ENCODE measurements around the gene USP34. TPM values are rescaled to one million over a fixed set of nuclear protein-coding genes. Genes with fewer than 3 reads are reported as not detected.

USP34 gene
- total RNA-seq, 1 experiment from 2014 or later, result 76.3 TPM

DNA sequence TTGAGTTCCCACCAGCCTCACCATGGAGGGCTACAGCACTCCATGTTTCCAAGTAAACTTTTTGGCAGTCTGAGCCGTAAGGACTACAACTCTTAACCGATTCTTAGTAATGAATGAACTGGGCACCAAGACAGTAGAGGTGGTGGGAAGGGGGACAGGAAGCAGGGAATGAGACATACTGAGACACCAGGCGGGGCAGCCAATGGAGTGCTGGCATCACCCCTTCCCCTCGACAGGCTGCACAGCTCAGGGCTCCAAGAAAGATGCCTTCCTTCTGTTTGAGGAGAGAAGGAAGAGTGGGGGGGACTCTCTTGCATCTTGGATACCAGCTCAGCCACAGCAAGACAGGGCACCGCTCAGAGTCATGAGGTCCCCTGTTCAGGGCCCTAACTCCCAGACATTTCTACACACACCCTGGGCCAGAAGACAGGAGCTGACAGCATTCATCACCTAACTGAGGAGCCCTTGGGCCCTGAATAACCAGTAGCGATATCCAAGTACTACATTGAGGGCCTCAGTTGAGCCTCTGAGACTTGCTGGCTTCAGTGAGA lies 45.2 kb downstream of the USP34 start:
- no peaks in the 10 kb centered on the region for H3K9me2 ChIP-seq (ENCODE audit: insufficient read depth)
- no peaks in the 10 kb centered on the region for H3K27me3 ChIP-seq (ENCODE audit: insufficient read depth, low read length)
- no TSS peak for BruUV-seq (replicated peaks)
- ChIA-PET CTCF (interaction anchor here (1.0 to 1.9 kb wide), 9 partner anchors 8 to 208 kb away, joined by 3 to 9 read pairs (median 4); no protein-coding TSS in a partner anchor), RAD21 (ENCODE audit: low non-redundant PET in 1 of 2, low total read pairs in 2 of 2, uncharacterized antibody in 2 of 2, unreplicated experiment in 2 of 2) (no interaction called here), POLR2A (no interaction called here)
- no peak overlapping the region for H3K9ac ChIP-seq (ENCODE audit: low read length)
- peaks cover 98% of the 10 kb centered on the region for H3K79me2 ChIP-seq (ENCODE audit: insufficient read depth, low read length)
- H3K9me3 ChIP-seq (ENCODE audit: control insufficient read depth in 1 of 2, insufficient read depth in 1 of 2, low read depth in 1 of 2, low read length in 2 of 2), result no peaks in the 10 kb centered on the region
- H3K4me3 ChIP-seq (replicated peaks in 1 of 2; ENCODE audit: low read depth in 1 of 2, low read length in 2 of 2), result no peak overlapping the region
- H3K4me2 ChIP-seq (ENCODE audit: low read length), result no peak overlapping the region
- intact Hi-C loops (cut with micrococcal nuclease), result loop anchor here (2.0 kb wide), 1 partner anchor 233 kb away; no protein-coding TSS in a partner anchor
- no peak overlapping the region for H3K27ac ChIP-seq (ENCODE audit: low read depth, low read length)
- peaks cover 36% of the 10 kb centered on the region for H4K20me1 ChIP-seq (ENCODE audit: insufficient read depth)
- ATAC-seq, result no peak
- TF ChIP-seq ELF1 (IDR thresholded peaks at IDR 0.05; ENCODE audit: borderline replicate concordance, low read depth) (no peak), TCF7L2 (IDR thresholded peaks at IDR 0.05; ENCODE audit: borderline replicate concordance, extremely low read depth, insufficient read depth, insufficient read length) (no peak), POLR2AphosphoS5 (IDR thresholded peaks at IDR 0.05; ENCODE audit: low read depth, low read length) (no peak), SRF (IDR thresholded peaks at IDR 0.05; ENCODE audit: low read depth) (no peak), SP1 (IDR thresholded peaks at IDR 0.05; ENCODE audit: low read depth) (no peak), YY1 (IDR thresholded peaks at IDR 0.05; ENCODE audit: extremely low read depth, insufficient replicate concordance, low read depth, low read length) (no peak), CBX3 (IDR thresholded peaks at IDR 0.05; ENCODE audit: low read depth) (no peak), EZH2 (IDR thresholded peaks at IDR 0.05) (no peak), ZNF274 (IDR thresholded peaks at IDR 0.05; ENCODE audit: low read depth, low read length) (no peak), RAD21 (IDR thresholded peaks at IDR 0.05; ENCODE audit: low read depth) (no peak), POLR2A (IDR thresholded peaks at IDR 0.05; ENCODE audit: borderline replicate concordance, extremely low read depth, insufficient read depth, insufficient read length) (no peak), EGR1 (IDR thresholded peaks at IDR 0.05; ENCODE audit: low read depth) (no peak), SIN3A (IDR thresholded peaks at IDR 0.05; ENCODE audit: low read depth) (no peak), FOSL1 (IDR thresholded peaks at IDR 0.05; ENCODE audit: low read depth) (no peak), JUND (IDR thresholded peaks at IDR 0.05) (no peak), EZH2phosphoT487 (IDR thresholded peaks at IDR 0.05; ENCODE audit: borderline replicate concordance) (no peak)
- TF ChIP-seq, protein P1, sequence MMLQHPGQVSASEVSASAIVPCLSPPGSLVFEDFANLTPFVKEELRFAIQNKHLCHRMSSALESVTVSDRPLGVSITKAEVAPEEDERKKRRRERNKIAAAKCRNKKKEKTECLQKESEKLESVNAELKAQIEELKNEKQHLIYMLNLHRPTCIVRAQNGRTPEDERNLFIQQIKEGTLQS (IDR thresholded peaks at IDR 0.05), result no peak
- TF ChIP-seq, protein P2, sequence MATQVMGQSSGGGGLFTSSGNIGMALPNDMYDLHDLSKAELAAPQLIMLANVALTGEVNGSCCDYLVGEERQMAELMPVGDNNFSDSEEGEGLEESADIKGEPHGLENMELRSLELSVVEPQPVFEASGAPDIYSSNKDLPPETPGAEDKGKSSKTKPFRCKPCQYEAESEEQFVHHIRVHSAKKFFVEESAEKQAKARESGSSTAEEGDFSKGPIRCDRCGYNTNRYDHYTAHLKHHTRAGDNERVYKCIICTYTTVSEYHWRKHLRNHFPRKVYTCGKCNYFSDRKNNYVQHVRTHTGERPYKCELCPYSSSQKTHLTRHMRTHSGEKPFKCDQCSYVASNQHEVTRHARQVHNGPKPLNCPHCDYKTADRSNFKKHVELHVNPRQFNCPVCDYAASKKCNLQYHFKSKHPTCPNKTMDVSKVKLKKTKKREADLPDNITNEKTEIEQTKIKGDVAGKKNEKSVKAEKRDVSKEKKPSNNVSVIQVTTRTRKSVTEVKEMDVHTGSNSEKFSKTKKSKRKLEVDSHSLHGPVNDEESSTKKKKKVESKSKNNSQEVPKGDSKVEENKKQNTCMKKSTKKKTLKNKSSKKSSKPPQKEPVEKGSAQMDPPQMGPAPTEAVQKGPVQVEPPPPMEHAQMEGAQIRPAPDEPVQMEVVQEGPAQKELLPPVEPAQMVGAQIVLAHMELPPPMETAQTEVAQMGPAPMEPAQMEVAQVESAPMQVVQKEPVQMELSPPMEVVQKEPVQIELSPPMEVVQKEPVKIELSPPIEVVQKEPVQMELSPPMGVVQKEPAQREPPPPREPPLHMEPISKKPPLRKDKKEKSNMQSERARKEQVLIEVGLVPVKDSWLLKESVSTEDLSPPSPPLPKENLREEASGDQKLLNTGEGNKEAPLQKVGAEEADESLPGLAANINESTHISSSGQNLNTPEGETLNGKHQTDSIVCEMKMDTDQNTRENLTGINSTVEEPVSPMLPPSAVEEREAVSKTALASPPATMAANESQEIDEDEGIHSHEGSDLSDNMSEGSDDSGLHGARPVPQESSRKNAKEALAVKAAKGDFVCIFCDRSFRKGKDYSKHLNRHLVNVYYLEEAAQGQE (IDR thresholded peaks at IDR 0.05; ENCODE audit: low read depth), result no peak
- TF ChIP-seq, protein P3, sequence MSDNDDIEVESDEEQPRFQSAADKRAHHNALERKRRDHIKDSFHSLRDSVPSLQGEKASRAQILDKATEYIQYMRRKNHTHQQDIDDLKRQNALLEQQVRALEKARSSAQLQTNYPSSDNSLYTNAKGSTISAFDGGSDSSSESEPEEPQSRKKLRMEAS (IDR thresholded peaks at IDR 0.05), result no peak
- peaks cover 0 to 19% of the 10 kb centered on the region in 2 experiments; a peak in 1 of 4 replicates for H3K4me1 ChIP-seq (ENCODE audit: control insufficient read depth in 1 of 2, insufficient read depth in 2 of 2, low read length in 2 of 2)
- DNase-seq (ENCODE audit: low read depth, low spot score), result no peak
- no peak overlapping the region for H2AFZ ChIP-seq (ENCODE audit: low read depth, low read length, poor library complexity, severe bottlenecking)
- H3K36me3 ChIP-seq (ENCODE audit: control insufficient read depth in 1 of 2, insufficient read depth in 2 of 2, low read length in 2 of 2), result no peaks in the 10 kb centered on the region

Measured in HCT116 (cell line).